A673 (cell line): ENCODE data around the gene HCAR3. TPM values are rescaled to one million over a fixed set of nuclear protein-coding genes. Genes with fewer than 3 reads are reported as not detected.

ENCODE experiments used
- BruUV-seq: library from RNA; stranded (reverse); fragments of 400-500 nt; replicated peaks from 2 replicates; lab custom pipeline; 2021; lab: Mats Ljungman, UMichigan
- CTCF ChIA-PET: fragments of 300-600 bp; sonication (Branson Sonifier 250); formaldehyde crosslinking; loops from one replicate; lab custom pipeline; 2022; ENCODE audit warnings: antibody characterized with exemption; lab: Charles Lee
- POLR2A ChIA-PET: fragments of 300-600 bp; sonication (Branson Sonifier 250); formaldehyde crosslinking; loops from one replicate; lab custom pipeline; 2022; ENCODE audit warnings: antibody characterized with exemption; ENCODE audit not compliant: low non-redundant PET; lab: Charles Lee
- DNase-seq: peaks from one replicate; pipeline ENCODE4 v3.0.0-alpha.2; 2015; ENCODE audit warnings: low spot score
- H3K27ac ChIP-seq: fragments of 200-600 bp; sonication (generic); 2 replicates; pipeline ENCODE4 v1.5.1; 2016; ENCODE audit warnings: mixed run types, low read depth, mild to moderate bottlenecking, mixed read lengths, antibody characterized with exemption, low read length; ENCODE audit not compliant: poor library complexity, severe bottlenecking
- H3K27me3 ChIP-seq: fragments of 200-600 bp; sonication (generic); replicated peaks from 2 replicates; pipeline ENCODE4 v1.6.1; 2017; ENCODE audit warnings: mixed run types, low read depth, mild to moderate bottlenecking, mixed read lengths, antibody characterized with exemption, low read length; ENCODE audit not compliant: insufficient read depth, poor library complexity
- H3K36me3 ChIP-seq: fragments of 200-600 bp; sonication (generic); 2 replicates; pipeline ENCODE4 v1.6.1; 2016; ENCODE audit warnings: mixed run types, mild to moderate bottlenecking, mixed read lengths, antibody characterized with exemption, low read length; ENCODE audit not compliant: insufficient read depth, poor library complexity, severe bottlenecking
- H3K4me1 ChIP-seq: fragments of 200-600 bp; sonication (generic); 2 replicates; pipeline ENCODE4 v1.6.1; 2017; ENCODE audit warnings: mixed run types, mild to moderate bottlenecking, mixed read lengths, antibody characterized with exemption, low read length; ENCODE audit not compliant: insufficient read depth, poor library complexity, severe bottlenecking
- H3K4me3 ChIP-seq: fragments of 200-600 bp; sonication (generic); 2 replicates; pipeline ENCODE4 v1.5.1; 2016; ENCODE audit warnings: low read depth, mixed run types, mild to moderate bottlenecking, mixed read lengths, low read length; ENCODE audit not compliant: poor library complexity, severe bottlenecking
- H3K9me3 ChIP-seq: fragments of 200-600 bp; sonication (generic); 2 replicates; pipeline ENCODE4 v1.6.1; 2016; ENCODE audit warnings: mixed run types, low read depth, mild to moderate bottlenecking, mixed read lengths, antibody characterized with exemption, low read length; ENCODE audit not compliant: poor library complexity, severe bottlenecking
- EZH2 ChIP-seq: fragments of 200-600 bp; sonication (generic); IDR thresholded peaks from 2 replicates; pipeline ENCODE4 v1.6.1; 2017; ENCODE audit warnings: borderline replicate concordance, low read depth, mild to moderate bottlenecking, mixed read lengths, antibody characterized with exemption, low read length; ENCODE audit not compliant: poor library complexity, severe bottlenecking
- intact Hi-C: fragments of 100-400 bp; cut with micrococcal nuclease; formaldehyde crosslinking; loops from one replicate; pipeline ENCODE4 v1.10.0; 2022; ENCODE audit not compliant: unreplicated experiment
- total RNA-seq: library from RNA; stranded (reverse); gene quantifications from 2 replicates; pipeline ENCODE4 v1.2.3, GENCODE V29; 2021
- TF ChIP-seq, protein P1 (sequence below): fragments of 300-800, 200-600 bp; sonication (generic); conservative IDR thresholded peaks from 2 replicates; pipeline ENCODE4 v1.5.1; 2017; ENCODE audit warnings: low read depth, mild to moderate bottlenecking, antibody characterized with exemption, low read length, moderate library complexity, mixed read lengths

Gene HCAR3
- total RNA-seq, 1 experiment from 2014 or later: not detected

DNA sequence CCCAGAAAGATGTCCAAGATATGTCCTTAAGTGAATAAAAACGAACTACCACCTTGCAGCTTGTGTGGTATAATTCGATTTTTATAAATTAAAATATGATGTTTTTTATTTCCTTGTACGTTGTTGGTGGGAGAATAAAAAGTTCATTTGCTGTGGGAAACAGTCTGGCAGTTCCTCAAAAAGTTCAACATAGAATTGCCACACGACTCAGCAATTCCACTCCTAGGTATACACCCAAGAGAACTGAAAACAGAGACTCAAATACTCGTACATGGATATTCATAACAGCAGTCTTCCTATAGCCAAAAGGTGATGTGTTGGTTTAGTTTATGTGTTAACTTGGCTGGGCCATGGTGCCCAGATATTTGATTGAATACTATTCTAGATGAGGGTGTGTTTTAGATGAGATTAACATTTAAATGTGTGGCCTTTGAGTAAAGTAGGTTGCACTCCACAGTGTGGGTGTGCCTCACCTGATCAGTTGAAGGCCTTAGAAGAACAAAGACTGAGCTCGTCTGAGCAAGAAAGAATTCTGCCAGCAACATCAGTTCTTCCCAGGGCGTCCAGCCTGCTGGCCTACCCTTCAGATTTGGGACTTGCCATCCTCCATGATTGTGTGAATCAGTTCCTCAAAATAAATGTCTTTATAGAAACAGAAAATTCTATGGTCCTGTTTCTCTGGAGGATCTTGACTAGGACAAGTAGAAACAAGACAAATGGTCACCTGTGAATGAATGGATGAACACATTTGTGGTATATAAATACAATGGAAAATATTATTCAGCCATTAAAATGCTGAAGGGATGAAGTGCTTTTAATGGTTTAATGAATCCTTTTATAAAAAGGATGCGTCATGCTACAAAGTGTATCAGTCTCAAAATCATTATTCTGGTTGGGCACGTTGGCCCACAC, 30.9 kb upstream of the HCAR3 start:
- DNase-seq: no peak
- Histone ChIP-seq H3K9me3 (no peaks in the 10 kb centered on the region), H3K27ac (no peak overlapping the region), H3K36me3 (no peaks in the 10 kb centered on the region), H3K4me1 (peaks cover 8% of the 10 kb centered on the region), H3K27me3 (no peaks in the 10 kb centered on the region), H3K4me3 (no peak overlapping the region)
- TF ChIP-seq, protein P1, sequence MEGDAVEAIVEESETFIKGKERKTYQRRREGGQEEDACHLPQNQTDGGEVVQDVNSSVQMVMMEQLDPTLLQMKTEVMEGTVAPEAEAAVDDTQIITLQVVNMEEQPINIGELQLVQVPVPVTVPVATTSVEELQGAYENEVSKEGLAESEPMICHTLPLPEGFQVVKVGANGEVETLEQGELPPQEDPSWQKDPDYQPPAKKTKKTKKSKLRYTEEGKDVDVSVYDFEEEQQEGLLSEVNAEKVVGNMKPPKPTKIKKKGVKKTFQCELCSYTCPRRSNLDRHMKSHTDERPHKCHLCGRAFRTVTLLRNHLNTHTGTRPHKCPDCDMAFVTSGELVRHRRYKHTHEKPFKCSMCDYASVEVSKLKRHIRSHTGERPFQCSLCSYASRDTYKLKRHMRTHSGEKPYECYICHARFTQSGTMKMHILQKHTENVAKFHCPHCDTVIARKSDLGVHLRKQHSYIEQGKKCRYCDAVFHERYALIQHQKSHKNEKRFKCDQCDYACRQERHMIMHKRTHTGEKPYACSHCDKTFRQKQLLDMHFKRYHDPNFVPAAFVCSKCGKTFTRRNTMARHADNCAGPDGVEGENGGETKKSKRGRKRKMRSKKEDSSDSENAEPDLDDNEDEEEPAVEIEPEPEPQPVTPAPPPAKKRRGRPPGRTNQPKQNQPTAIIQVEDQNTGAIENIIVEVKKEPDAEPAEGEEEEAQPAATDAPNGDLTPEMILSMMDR: no peak
- TF ChIP-seq EZH2: no peak
- ChIA-PET CTCF (interaction anchor here (0.7 kb wide), 1 partner anchor 110 kb away, joined by 3 read pairs; no protein-coding TSS in a partner anchor), POLR2A (no interaction called here)
- BruUV-seq: no TSS peak
- intact Hi-C loops: no loop called here

- no peaks in the 10 kb centered on the region for H3K9me3 ChIP-seq
- no peaks in the 10 kb centered on the region for H3K36me3 ChIP-seq
- H3K27me3 ChIP-seq: no peaks in the 10 kb centered on the region
- no TSS peak for BruUV-seq
- no peak overlapping the region for H3K27ac ChIP-seq
- DNase-seq: no peak
- ChIA-PET CTCF (no interaction called here), POLR2A (no interaction called here)
- no peak overlapping the region for H3K4me3 ChIP-seq
- no peaks in the 10 kb centered on the region for H3K4me1 ChIP-seq
- TF ChIP-seq, protein P1: no peak
- no peak for TF ChIP-seq EZH2
- intact Hi-C loops: no loop called here
Measured at GRCh38 chr12:122743895-122744525, 27.4 kb upstream of the HCAR3 start.

DNA sequence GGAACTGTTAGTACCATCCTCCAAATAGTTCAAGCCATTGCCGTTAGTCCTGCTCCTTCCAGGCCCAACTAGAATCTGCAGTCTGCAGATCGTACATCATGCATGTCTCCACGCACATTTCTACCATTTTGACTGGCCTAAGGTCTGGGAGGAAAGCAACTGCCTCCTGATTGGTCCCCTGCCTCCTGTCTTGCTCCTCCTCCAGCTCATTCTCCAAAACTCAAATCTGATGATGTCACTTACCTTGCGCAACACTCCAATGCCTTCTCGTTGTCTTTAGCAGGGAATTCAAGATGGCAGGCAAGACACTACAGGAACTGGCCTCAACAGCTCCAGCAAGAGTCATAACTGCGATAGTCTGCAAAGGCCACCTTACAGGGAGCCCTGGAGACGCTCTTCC, 23.7 kb upstream of the HCAR3 start:
- BruUV-seq: no TSS peak
- CTCF ChIA-PET: no interaction called here
- H3K9me3 ChIP-seq: no peaks in the 10 kb centered on the region
- no peaks in the 10 kb centered on the region for H3K27me3 ChIP-seq
- POLR2A ChIA-PET: no interaction called here
- H3K4me1 ChIP-seq: no peaks in the 10 kb centered on the region
- no peak overlapping the region for H3K4me3 ChIP-seq
- H3K27ac ChIP-seq: no peak overlapping the region
- no peaks in the 10 kb centered on the region for H3K36me3 ChIP-seq
- intact Hi-C loops: no loop called here
- no peak for TF ChIP-seq EZH2
- TF ChIP-seq, protein P1: no peak
- peak; percentile 41 for DNase-seq
